ENCODE results near the gene ZNF516. TPM values are rescaled to one million over a fixed set of nuclear protein-coding genes. Genes with fewer than 3 reads are reported as not detected.

ZNF516 gene
- total RNA-seq, 1 experiment from 2014 or later, result 22.6 TPM

DNA sequence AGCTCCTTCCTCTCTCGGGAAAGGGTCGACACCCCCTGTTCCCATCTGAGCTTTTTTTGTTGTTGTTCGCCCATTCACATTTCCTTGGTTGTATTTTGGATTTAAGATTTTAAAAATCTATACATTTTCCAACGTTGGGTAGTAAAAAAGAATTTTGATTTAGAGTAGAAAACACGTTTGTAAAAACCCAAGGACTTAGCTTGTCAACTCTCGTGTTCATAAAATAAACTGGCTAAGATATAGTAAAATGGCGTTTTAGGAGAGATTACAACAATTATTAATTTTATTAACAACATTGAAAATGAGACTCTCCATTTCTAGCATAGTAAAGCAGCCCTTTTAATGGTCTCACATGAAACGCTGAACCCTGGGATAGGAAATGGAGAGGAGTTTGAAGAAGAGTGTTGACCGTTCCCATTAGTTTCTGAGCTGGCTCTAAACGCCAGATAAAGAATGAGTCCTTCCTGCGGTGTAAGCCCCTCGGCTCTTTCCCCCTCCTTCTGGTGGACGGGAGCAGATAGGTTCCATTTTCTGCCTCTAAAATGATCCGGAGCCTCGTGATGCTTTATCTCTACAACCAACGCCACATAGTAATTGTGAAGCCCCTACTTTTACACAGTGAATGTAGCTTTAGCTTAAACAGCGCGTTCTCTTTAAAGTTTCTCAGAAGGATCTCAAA lies 24.0 kb upstream of the ZNF516 start:
- H2AK5ac ChIP-seq (ENCODE audit: insufficient read length, low read length), result no peak overlapping the region
- no peak overlapping the region for H3K27ac ChIP-seq (ENCODE audit: insufficient read length, low read depth, low read length)
- no peak overlapping the region for H2BK12ac ChIP-seq (ENCODE audit: insufficient read length, low read depth, low read length)
- H3T11ph ChIP-seq (ENCODE audit: low read length), result no peak overlapping the region
- no peak overlapping the region for H3K23ac ChIP-seq (ENCODE audit: insufficient read length, low read depth, low read length)
- H3K9ac ChIP-seq (ENCODE audit: extremely low read depth, insufficient read length, low read length), result peak overlapping the region; percentile 39
- H3K4me3 Mint-ChIP-seq, result peak overlapping the region; percentile 69 to 81
- no peak for DNase-seq
- H3K14ac ChIP-seq (ENCODE audit: insufficient read depth, low read length), result peak overlapping the region; percentile 80
- H4K8ac ChIP-seq (replicated peaks; ENCODE audit: insufficient read length, low read depth, low read length), result no peak overlapping the region
- peaks cover 37 to 40% of the 10 kb centered on the region in 2 experiments for H3K4me1 Mint-ChIP-seq
- no peak overlapping the region for H4K5ac ChIP-seq (ENCODE audit: insufficient read length, low read depth, low read length)
- no peak overlapping the region for H2BK20ac ChIP-seq (ENCODE audit: low read depth, low read length, poor library complexity, severe bottlenecking)
- peaks cover 7% of the 10 kb centered on the region for H3K27me3 Mint-ChIP-seq (ENCODE audit: low read depth)
- no peak overlapping the region for H2BK5ac ChIP-seq (ENCODE audit: insufficient read length, low read length)
- H3K79me1 ChIP-seq (ENCODE audit: insufficient read depth, low read depth, low read length, poor library complexity, severe bottlenecking), result no peaks in the 10 kb centered on the region
- H3K56ac ChIP-seq (ENCODE audit: insufficient read length, low read depth, low read length), result no peak overlapping the region
- no peak overlapping the region for H2BK15ac ChIP-seq (ENCODE audit: low read depth, low read length)
- H3K27ac Mint-ChIP-seq, result peak overlapping the region in 2 of 3 experiments; percentile 25 to 94; a peak in 3 of 7 replicates
- H3K36me3 Mint-ChIP-seq (ENCODE audit: insufficient read depth in 1 of 3, low read depth in 3 of 3), result no peaks in the 10 kb centered on the region
- no CpG with 5 or more reads among the region's 18 CpGs for WGBS (ENCODE audit: extremely low coverage, insufficient read length, low lambda C conversion rate)
- H2BK120ac ChIP-seq (ENCODE audit: low read depth, low read length, poor library complexity, severe bottlenecking), result no peak overlapping the region
- peak overlapping the region; percentile 93 for H2AFZ ChIP-seq (ENCODE audit: low read length)
- H3K4ac ChIP-seq (ENCODE audit: low read depth, low read length), result no peak overlapping the region
- H3K9me3 ChIP-seq (ENCODE audit: control insufficient read depth, low read depth, low read length), result no peaks in the 10 kb centered on the region
- no peaks in the 10 kb centered on the region for H3K27me3 ChIP-seq (ENCODE audit: insufficient read depth, low read length)
- TF ChIP-seq, protein P1, sequence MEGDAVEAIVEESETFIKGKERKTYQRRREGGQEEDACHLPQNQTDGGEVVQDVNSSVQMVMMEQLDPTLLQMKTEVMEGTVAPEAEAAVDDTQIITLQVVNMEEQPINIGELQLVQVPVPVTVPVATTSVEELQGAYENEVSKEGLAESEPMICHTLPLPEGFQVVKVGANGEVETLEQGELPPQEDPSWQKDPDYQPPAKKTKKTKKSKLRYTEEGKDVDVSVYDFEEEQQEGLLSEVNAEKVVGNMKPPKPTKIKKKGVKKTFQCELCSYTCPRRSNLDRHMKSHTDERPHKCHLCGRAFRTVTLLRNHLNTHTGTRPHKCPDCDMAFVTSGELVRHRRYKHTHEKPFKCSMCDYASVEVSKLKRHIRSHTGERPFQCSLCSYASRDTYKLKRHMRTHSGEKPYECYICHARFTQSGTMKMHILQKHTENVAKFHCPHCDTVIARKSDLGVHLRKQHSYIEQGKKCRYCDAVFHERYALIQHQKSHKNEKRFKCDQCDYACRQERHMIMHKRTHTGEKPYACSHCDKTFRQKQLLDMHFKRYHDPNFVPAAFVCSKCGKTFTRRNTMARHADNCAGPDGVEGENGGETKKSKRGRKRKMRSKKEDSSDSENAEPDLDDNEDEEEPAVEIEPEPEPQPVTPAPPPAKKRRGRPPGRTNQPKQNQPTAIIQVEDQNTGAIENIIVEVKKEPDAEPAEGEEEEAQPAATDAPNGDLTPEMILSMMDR (conservative IDR thresholded peaks at IDR 0.05), result no peak; the same call in 2 of the 3 replicates
- no peaks in the 10 kb centered on the region for H3K79me2 ChIP-seq (ENCODE audit: insufficient read depth, low read length)
- H4K91ac ChIP-seq (ENCODE audit: insufficient read length, low read depth, low read length), result no peak overlapping the region
- H3K4me1 ChIP-seq (ENCODE audit: insufficient read depth, low read length), result peaks cover 7% of the 10 kb centered on the region
- H3K9me3 Mint-ChIP-seq, result no peaks in the 10 kb centered on the region
- H3K18ac ChIP-seq (ENCODE audit: insufficient read length, low read depth, low read length), result no peak overlapping the region
- peak overlapping the region; percentile 77 for H3K4me2 ChIP-seq (ENCODE audit: insufficient read depth, insufficient read length, low read length)
- H3K23me2 ChIP-seq (ENCODE audit: insufficient read length, low read depth, low read length, poor library complexity, severe bottlenecking), result peaks cover 9% of the 10 kb centered on the region
- no peaks in the 10 kb centered on the region for H4K20me1 ChIP-seq (ENCODE audit: control insufficient read depth, insufficient read depth, insufficient read length)

All from H9 (cell line).